Measurements from ENCODE around the gene TREX2.

GRCh38 chrX:153450114-153450948 is 4.5 kb upstream of the TREX2 start:
- TF ChIP-seq POLR2AphosphoS5 (IDR thresholded peaks at IDR 0.05; ENCODE audit: borderline replicate concordance, low read depth, low read length) (no peak), EZH2 (IDR thresholded peaks at IDR 0.05) (no peak)
